Transverse colon (tissue), 4 donors: ENCODE results near the gene GOLGA5. TPM values are rescaled to one million over a fixed set of nuclear protein-coding genes. Genes with fewer than 3 reads are reported as not detected.
"Not testable (repeated sequence)": the region's sequence is repeated elsewhere in the genome, so short reads cannot be mapped to it uniquely, and the experiment has no call there.

Experiments
- DNase-seq: peaks from one replicate; pipeline ENCODE4 v3.0.0-alpha.2; 2019
- H3K27ac ChIP-seq, 4 donors: fragments of 200-600 bp; sonication (generic); 2 replicates each; pipeline ENCODE4 v1.5.1; 2016 to 2018; ENCODE audit warnings: inconsistent platforms in 4 of 4
- H3K27me3 ChIP-seq: fragments of 200-600 bp; sonication (generic); 2 replicates; pipeline ENCODE4 v1.5.1; 2017; ENCODE audit warnings: inconsistent platforms
- H3K36me3 ChIP-seq, 4 donors: fragments of 200-600 bp; sonication (generic); 2 replicates each; pipeline ENCODE4 v1.5.1; 2017 to 2019; ENCODE audit warnings: inconsistent platforms in 4 of 4
- H3K4me1 ChIP-seq, 4 donors: fragments of 200-600 bp; sonication (generic); 2 replicates each; pipeline ENCODE4 v1.5.1; 2017 to 2020; ENCODE audit warnings: inconsistent platforms in 4 of 4
- H3K4me3 ChIP-seq, 4 donors: fragments of 200-600 bp; sonication (generic); 1 replicate in 1 of 4; 2 replicates in 3 of 4; pipeline versions ENCODE4 v1.5.1 to v1.6.1; 2017 to 2019; ENCODE audit warnings: inconsistent platforms in 4 of 4
- H3K9me3 ChIP-seq, 2 donors: fragments of 200-600 bp; sonication (generic); 2 replicates each; pipeline ENCODE4 v1.5.1; 2017 to 2019; ENCODE audit warnings: inconsistent platforms in 2 of 2
- EP300 ChIP-seq: sonication (generic); formaldehyde crosslinking; IDR thresholded peaks from one replicate; pipeline ENCODE4 v1.6.1; 2017; ENCODE audit warnings: antibody characterized with exemption, low read depth
- POLR2A ChIP-seq: fragments of 450-650 bp; IDR thresholded peaks from one replicate; pipeline ENCODE4 v1.6.1; 2016; ENCODE audit warnings: antibody characterized with exemption, mild to moderate bottlenecking, moderate library complexity
- POLR2AphosphoS5 ChIP-seq, 3 donors: sonication (generic); formaldehyde crosslinking; IDR thresholded peaks; one replicate each; pipeline ENCODE4 v1.6.1; 2016; ENCODE audit warnings: antibody characterized with exemption in 3 of 3
- WGBS, 2 donors: methylation state at CpG; one replicate each; pipeline ENCODE4 v1.1.5; 2018; ENCODE audit warnings: low coverage in 1 of 2; 5-methylcytosine and 5-hydroxymethylcytosine counted together
- in situ Hi-C, 4 donors: fragments of 200-750 bp; cut with MboI; loops; one replicate each; pipeline versions ENCODE4 v1.15.0 to v1.15.1; 2017; ENCODE audit warnings: low sequenced_read_pairs in 3 of 4, low pct_ligation_motif_present in 1 of 4, low pct_unique_long_range_greater_than_20kb in 1 of 4
- intact Hi-C: fragments of 100-400 bp; cut with DNase I; formaldehyde crosslinking; loops from one replicate; pipeline ENCODE4 v1.15.1; 2023; ENCODE audit warnings: low total_unique reads
- total RNA-seq, 4 donors: library from RNA; depleted of rRNA; stranded (reverse); fragments of >200 nt; gene quantifications; one replicate each; pipeline ENCODE4 v1.1.0, GENCODE V29; 2016
- TF ChIP-seq, protein P1 (sequence below), 5 experiments: fragments of 200-600 bp in 3 of 5; fragments of 450-650 bp in 2 of 5; sonication (generic) in 3 of 5; IDR thresholded peaks; 1 replicate in 2 of 5; 2 replicates in 3 of 5; pipeline ENCODE4 v1.5.1; 2016 to 2017; ENCODE audit warnings: antibody characterized with exemption in 5 of 5, inconsistent platforms in 3 of 5, mild to moderate bottlenecking in 2 of 5, moderate library complexity in 1 of 5

GOLGA5 gene
- total RNA-seq, 4 donors from 2014 or later: 15.9 to 38.1 (median 30.3) TPM

DNA sequence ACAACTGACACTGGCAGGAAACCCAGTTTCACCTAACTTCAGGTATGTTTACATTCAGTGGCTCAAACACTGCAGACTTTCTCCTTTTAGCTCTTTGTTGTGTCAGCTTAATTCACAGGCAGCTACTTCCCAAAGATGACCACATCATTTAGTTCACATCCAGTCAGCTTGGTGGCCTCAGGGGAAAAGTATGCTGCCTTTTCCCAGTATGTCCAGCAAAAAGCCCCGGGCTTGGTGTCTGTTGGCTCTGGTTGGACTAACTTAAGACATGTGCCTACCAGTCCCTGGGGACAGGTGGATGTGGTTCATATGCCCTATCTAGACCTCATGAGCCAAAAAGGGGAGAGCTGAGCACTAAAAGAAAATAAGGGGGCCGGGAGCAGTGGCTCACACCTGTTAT lies 56.4 kb downstream of the GOLGA5 start:
- in situ Hi-C loops (no loop called here), intact Hi-C loops (no loop called here)
- Histone ChIP-seq H3K4me3 (no peak overlapping the region), H3K9me3 (no peaks in the 10 kb centered on the region), H3K36me3 (no peaks in the 10 kb centered on the region), H3K4me1 (peaks cover 0 to 6% (median 0%) of the 10 kb centered on the region in 4 donors), H3K27ac (no peak overlapping the region), H3K27me3 (no peaks in the 10 kb centered on the region)
- no peak for DNase-seq
- TF ChIP-seq POLR2A: no peak
- TF ChIP-seq EP300: no peak
- 78 to 84% methylated on average over 1 to 2 of the region's 2 CpGs for WGBS, 2 donors

DNA sequence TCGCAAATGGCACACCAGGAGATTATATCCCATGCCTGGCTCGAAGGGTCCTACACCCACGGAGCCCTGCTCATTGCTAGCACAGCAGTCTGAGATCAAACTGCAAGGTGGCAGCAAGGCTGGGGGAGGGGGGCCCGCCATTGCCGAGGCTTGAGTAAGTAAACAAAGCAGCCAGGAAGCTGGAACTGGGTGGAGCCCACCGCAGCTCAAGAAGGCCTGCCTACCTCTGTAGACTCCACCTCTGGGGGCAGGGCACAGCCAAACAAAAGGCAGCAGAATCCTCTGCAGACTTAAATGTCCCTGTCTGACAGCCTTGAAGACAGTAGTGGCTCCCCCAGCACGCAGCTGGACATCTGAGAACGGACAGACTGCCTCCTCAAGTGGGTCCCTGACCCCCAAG lies 59.0 kb downstream of the GOLGA5 start:
- H3K36me3 ChIP-seq, H3K4me1 ChIP-seq, DNase-seq, in situ Hi-C loops, H3K27ac ChIP-seq, H3K4me3 ChIP-seq, H3K9me3 ChIP-seq, intact Hi-C loops, H3K27me3 ChIP-seq: not testable (repeated sequence)
- 58% methylated on average over 8 of the region's 8 CpGs; no CpG with 5 or more reads in 1 of the 2 donors for WGBS, 2 donors

DNA sequence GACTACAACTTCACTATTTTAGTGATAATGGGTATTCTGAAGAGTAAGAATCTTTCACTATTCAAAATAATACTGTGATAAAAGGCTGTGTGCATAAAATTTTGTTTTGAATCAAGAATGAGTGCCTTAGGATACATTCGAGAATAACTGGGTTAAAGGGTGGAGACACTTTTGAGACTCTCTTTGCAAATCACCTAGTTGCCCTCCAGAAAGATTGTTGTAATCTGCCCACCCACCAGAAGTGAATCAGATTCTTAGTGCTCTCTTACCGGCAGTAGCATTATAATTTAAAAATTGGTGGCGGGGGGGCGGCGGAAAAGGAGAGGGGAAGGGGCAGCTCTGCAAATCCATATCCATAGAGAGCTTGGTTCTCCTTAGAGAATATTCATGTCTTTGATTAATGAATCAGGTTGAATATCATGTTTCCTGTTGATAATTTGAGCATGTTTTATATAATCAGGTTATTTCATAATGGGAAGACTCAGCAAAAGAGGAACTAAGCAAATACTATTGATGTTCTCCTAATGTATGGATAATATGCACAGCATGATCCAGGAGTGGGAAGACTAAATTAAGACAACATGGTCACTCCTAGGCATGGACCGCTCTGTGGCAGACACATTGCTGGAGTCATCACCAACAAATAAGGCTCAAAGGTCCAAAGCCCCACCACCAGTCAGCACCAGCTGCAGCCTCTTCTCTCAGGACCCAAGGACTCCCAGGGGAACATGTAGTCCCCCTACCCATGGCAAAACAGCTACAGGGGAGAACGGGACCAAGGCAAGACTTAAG lies 66.1 kb downstream of the GOLGA5 start:
- 79 to 80% methylated on average over 7 of the region's 7 CpGs for WGBS, 2 donors
- H3K4me1 ChIP-seq: no peaks in the 10 kb centered on the region
- no peaks in the 10 kb centered on the region for H3K36me3 ChIP-seq
- DNase-seq: no peak
- no peak overlapping the region for H3K27ac ChIP-seq
- H3K27me3 ChIP-seq: no peaks in the 10 kb centered on the region
- in situ Hi-C loops: no loop called here
- H3K9me3 ChIP-seq: no peaks in the 10 kb centered on the region
- intact Hi-C loops: no loop called here
- TF ChIP-seq POLR2AphosphoS5 (IDR thresholded peaks at IDR 0.05): no peak
- TF ChIP-seq, protein P1, sequence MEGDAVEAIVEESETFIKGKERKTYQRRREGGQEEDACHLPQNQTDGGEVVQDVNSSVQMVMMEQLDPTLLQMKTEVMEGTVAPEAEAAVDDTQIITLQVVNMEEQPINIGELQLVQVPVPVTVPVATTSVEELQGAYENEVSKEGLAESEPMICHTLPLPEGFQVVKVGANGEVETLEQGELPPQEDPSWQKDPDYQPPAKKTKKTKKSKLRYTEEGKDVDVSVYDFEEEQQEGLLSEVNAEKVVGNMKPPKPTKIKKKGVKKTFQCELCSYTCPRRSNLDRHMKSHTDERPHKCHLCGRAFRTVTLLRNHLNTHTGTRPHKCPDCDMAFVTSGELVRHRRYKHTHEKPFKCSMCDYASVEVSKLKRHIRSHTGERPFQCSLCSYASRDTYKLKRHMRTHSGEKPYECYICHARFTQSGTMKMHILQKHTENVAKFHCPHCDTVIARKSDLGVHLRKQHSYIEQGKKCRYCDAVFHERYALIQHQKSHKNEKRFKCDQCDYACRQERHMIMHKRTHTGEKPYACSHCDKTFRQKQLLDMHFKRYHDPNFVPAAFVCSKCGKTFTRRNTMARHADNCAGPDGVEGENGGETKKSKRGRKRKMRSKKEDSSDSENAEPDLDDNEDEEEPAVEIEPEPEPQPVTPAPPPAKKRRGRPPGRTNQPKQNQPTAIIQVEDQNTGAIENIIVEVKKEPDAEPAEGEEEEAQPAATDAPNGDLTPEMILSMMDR (IDR thresholded peaks at IDR 0.05): no peak
- TF ChIP-seq POLR2A: no peak
- TF ChIP-seq EP300: no peak
- no peak overlapping the region for H3K4me3 ChIP-seq

DNA sequence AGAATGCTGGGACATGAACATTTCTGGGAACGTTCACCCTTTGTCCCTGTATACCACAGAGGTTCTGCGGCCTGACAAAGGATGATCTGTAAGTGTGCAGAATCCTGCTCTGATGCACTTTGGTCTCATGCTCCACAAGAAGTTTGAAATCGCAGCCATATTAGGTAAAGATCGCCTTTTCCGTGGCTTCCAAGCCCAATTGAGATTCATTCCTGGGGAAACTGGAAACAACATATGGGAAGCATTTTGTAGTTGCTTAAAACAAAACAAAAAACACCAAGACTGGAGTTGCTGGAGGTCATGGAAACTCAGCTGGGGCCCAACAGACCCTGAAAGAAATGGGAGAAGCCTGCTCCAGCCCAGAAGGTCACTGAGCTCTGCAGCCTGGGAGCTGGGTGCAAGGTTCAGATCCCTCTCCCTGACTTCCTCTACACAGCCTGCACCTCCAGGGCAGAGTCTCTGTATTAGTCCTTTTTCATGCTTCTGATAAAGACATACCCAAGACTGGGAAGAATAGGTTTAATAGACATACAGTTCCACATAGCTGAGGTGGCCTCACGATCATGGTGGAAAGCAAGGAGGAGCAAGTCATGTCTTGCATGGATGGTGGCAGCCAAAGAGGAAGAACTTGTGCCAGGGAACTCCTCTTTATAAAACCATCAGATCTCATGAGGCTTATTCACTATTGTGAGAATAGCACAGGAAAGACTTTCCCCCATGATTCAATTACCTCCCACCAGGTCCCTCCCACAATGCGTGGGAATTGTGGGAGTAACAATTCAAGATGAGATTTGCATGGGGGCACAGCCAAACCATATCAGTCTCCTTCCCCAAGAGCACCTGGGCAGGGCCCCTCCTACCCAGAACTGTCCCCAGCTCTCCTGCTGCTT lies 68.0 kb downstream of the GOLGA5 start:
- H3K27me3 ChIP-seq: no peaks in the 10 kb centered on the region
- no peak for DNase-seq
- in situ Hi-C loops: no loop called here
- 77 to 81% methylated on average over 4 to 7 of the region's 7 CpGs for WGBS, 2 donors
- H3K4me3 ChIP-seq: no peak overlapping the region
- TF ChIP-seq POLR2AphosphoS5 (IDR thresholded peaks at IDR 0.05) (no peak), EP300 (no peak), POLR2A (no peak)
- TF ChIP-seq, protein P1 (IDR thresholded peaks at IDR 0.05): no peak
- H3K4me1 ChIP-seq: no peaks in the 10 kb centered on the region
- H3K36me3 ChIP-seq: no peaks in the 10 kb centered on the region
- intact Hi-C loops: no loop called here
- H3K9me3 ChIP-seq: peaks cover 0 to 4% of the 10 kb centered on the region in 2 donors
- no peak overlapping the region for H3K27ac ChIP-seq

DNA sequence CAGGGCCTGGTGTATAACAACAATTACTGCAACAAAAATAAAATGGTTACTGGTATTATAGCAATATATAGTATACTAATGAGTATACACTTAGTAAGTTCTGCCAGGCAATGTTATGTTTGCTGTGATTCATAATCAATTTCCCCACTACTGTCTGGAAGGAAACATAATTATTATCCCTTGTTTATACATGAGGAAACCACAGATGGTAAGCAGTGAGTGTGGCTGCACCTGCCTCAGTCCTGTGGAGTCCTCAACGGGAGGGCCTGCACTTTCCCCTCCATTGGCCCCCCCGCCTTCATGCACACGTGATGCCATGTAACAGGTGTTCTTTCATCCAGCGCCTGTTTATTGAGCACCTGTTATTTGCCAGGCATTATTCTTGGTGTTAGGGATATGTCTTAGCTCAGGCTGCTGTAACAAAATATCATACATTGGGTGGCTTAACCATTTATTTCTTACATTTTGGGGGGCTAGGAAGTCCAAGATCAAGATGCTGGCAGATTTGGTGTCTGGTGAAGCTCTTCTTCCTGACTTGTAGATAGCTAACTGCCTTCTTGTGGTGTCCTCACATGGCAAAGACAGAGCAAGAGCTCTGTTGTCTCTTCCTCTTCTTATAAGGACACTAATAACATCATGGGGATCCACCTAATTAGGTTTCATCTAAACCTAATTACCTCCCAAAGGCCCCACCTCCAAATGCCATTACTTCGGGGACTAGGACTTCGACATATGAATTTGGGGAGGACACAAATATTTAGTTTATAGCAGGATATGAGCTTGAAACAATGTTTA lies 69.4 kb downstream of the GOLGA5 start:
- no peaks in the 10 kb centered on the region for H3K27me3 ChIP-seq
- intact Hi-C loops (no loop called here), in situ Hi-C loops (no loop called here)
- H3K4me1 ChIP-seq: no peaks in the 10 kb centered on the region
- H3K4me3 ChIP-seq: no peak overlapping the region
- no peak overlapping the region for H3K27ac ChIP-seq
- TF ChIP-seq EP300 (no peak), POLR2AphosphoS5 (IDR thresholded peaks at IDR 0.05) (no peak), POLR2A (no peak)
- TF ChIP-seq, protein P1 (IDR thresholded peaks at IDR 0.05): no peak
- WGBS, 2 donors: 51 to 57% methylated on average over 5 to 6 of the region's 6 CpGs
- no peaks in the 10 kb centered on the region for H3K36me3 ChIP-seq
- no peak for DNase-seq
- peaks cover 0 to 4% of the 10 kb centered on the region in 2 donors for H3K9me3 ChIP-seq
